Breast epithelium (tissue), 3 donors: Measurements from ENCODE around the gene C1QTNF6.

Experiments used
- CTCF ChIP-seq, 3 donors: fragments of 450-650 bp; IDR thresholded peaks; one replicate each; pipeline ENCODE4 v1.5.1; 2016 to 2017; ENCODE audit warnings: antibody characterized with exemption in 3 of 3, mild to moderate bottlenecking in 3 of 3, moderate library complexity in 3 of 3
- POLR2AphosphoS5 ChIP-seq, 3 donors: sonication (generic); formaldehyde crosslinking; IDR thresholded peaks; one replicate each; pipeline ENCODE4 v1.6.1; 2017; ENCODE audit warnings: antibody characterized with exemption in 3 of 3

- TF ChIP-seq CTCF (IDR thresholded peaks at IDR 0.05) (no peak), POLR2AphosphoS5 (IDR thresholded peaks at IDR 0.05) (no peak)
Observed at GRCh38 chr22:37202716-37203115, 14.7 kb upstream of the C1QTNF6 start.
